Type B pancreatic cell (in vitro differentiated cells): Measurements from ENCODE around the gene PRPSAP2. TPM values are rescaled to one million over a fixed set of nuclear protein-coding genes. Genes with fewer than 3 reads are reported as not detected.

Experiments used
- DNase-seq: peaks from one replicate; pipeline ENCODE4 v3.0.0; 2021; ENCODE audit warnings: mixed read lengths; ENCODE audit not compliant: unreplicated experiment; ENCODE audit errors: extremely low spot score
- H3K27ac Mint-ChIP-seq: 2 replicates; pipeline ENCODE4 v1.8.0; 2021; ENCODE audit warnings: mild to moderate bottlenecking, mixed read lengths
- H3K27me3 Mint-ChIP-seq: 2 replicates; pipeline ENCODE4 v1.8.0; 2021; ENCODE audit warnings: mixed read lengths
- H3K36me3 Mint-ChIP-seq: 2 replicates; pipeline ENCODE4 v1.8.0; 2021; ENCODE audit warnings: mixed read lengths
- H3K4me1 Mint-ChIP-seq: one replicate; pipeline ENCODE4 v1.8.0; 2021; ENCODE audit warnings: mixed read lengths; ENCODE audit not compliant: unreplicated experiment
- H3K4me3 Mint-ChIP-seq: 2 replicates; pipeline ENCODE4 v1.8.0; 2021; ENCODE audit warnings: mild to moderate bottlenecking, mixed read lengths
- H3K9me3 Mint-ChIP-seq: 2 replicates; pipeline ENCODE4 v1.8.0; 2021; ENCODE audit warnings: mixed read lengths
- CTCF ChIP-seq: fragments of 200-600 bp; sonication (generic); conservative IDR thresholded peaks from 2 replicates; pipeline ENCODE4 v1.5.0; 2021; ENCODE audit warnings: antibody characterized with exemption, mild to moderate bottlenecking
- total RNA-seq: library from RNA; stranded (reverse); gene quantifications from 2 replicates; pipeline ENCODE4 v1.2.1, GENCODE V29; 2021; ENCODE audit warnings: low replicate concordance

Gene PRPSAP2
- total RNA-seq, 1 donor from 2014 or later, result 50.7 TPM

- Mint-ChIP-seq H3K4me1 (peaks cover 26% of the 10 kb centered on the region), H3K27ac (no peak overlapping the region), H3K36me3 (no peaks in the 10 kb centered on the region), H3K27me3 (peaks cover 3% of the 10 kb centered on the region), H3K4me3 (no peak overlapping the region), H3K9me3 (no peaks in the 10 kb centered on the region)
- peak; percentile 85 for DNase-seq
- TF ChIP-seq CTCF, result peak; percentile 96
These were observed 103.0 kb downstream of the PRPSAP2 start for GRCh38 chr17:18960803-18961511.

- H3K4me1 Mint-ChIP-seq, result peaks cover 27% of the 10 kb centered on the region
- no peaks in the 10 kb centered on the region for H3K36me3 Mint-ChIP-seq
- H3K27ac Mint-ChIP-seq, result peak overlapping the region; percentile 84
- no peak for TF ChIP-seq CTCF
- H3K4me3 Mint-ChIP-seq, result no peak overlapping the region
- H3K9me3 Mint-ChIP-seq, result no peaks in the 10 kb centered on the region
- peaks cover 3% of the 10 kb centered on the region for H3K27me3 Mint-ChIP-seq
- no peak for DNase-seq
These were observed 103.9 kb downstream of the PRPSAP2 start for GRCh38 chr17:18961634-18962493.

GRCh38 chr17:18962494-18962815, 104.5 kb downstream of the PRPSAP2 start:
- Mint-ChIP-seq H3K4me1 (peaks cover 27% of the 10 kb centered on the region), H3K27me3 (peaks cover 3% of the 10 kb centered on the region), H3K36me3 (no peaks in the 10 kb centered on the region), H3K27ac (peak overlapping the region; percentile 84), H3K9me3 (no peaks in the 10 kb centered on the region), H3K4me3 (no peak overlapping the region)
- DNase-seq, result no peak
- TF ChIP-seq CTCF, result no peak

- peak overlapping the region; percentile 84 for H3K27ac Mint-ChIP-seq
- H3K4me3 Mint-ChIP-seq, result no peak overlapping the region
- TF ChIP-seq CTCF, result no peak
These were observed 105.4 kb downstream of the PRPSAP2 start for GRCh38 chr17:18963126-18964017.

GRCh38 chr17:18964018-18964351, 106.1 kb downstream of the PRPSAP2 start:
- Mint-ChIP-seq H3K36me3 (no peaks in the 10 kb centered on the region), H3K4me3 (no peak overlapping the region), H3K27me3 (peaks cover 3% of the 10 kb centered on the region), H3K9me3 (no peaks in the 10 kb centered on the region), H3K4me1 (peaks cover 27% of the 10 kb centered on the region), H3K27ac (no peak overlapping the region)
- no peak for TF ChIP-seq CTCF
- DNase-seq, result no peak

More at GRCh38 chr17:18963126-18964017, 105.4 kb downstream of the PRPSAP2 start:
- Mint-ChIP-seq H3K9me3 (no peaks in the 10 kb centered on the region), H3K27me3 (peaks cover 3% of the 10 kb centered on the region), H3K36me3 (no peaks in the 10 kb centered on the region), H3K4me1 (peaks cover 27% of the 10 kb centered on the region)
- no peak for DNase-seq
